GM18868 (cell line): ENCODE measurements around the gene PLPP3.
A peak's percentile ranks its signal among the peaks of the same experiment; 100 is the strongest.

Experiments used
- ATAC-seq: cut with Tn5 transposase; IDR thresholded peaks from one replicate; pipeline ENCODE4 v1.9.1; 2021; ENCODE audit warnings: mild to moderate bottlenecking, moderate library complexity; ENCODE audit not compliant: unreplicated experiment

Gene PLPP3

DNA sequence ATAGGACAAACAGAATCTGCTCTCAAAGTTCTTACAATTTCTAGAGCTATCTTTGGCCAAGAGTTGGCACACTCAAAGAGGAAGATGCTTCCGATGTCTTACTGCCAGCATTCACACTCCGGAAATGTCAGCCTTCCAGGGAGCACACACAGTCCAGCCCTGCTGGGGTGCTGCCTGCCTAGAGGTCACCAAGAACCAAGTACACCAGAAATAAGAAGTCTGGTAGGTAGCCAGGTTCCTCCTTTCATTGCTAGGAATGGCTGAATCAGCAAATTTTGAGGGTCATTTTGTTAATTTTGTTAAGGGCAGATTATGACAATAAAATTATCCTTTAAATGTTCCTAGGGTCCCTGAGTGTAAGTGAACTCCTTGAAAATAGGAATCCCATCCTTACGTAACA, 77.5 kb downstream of the PLPP3 start:
- no peak for ATAC-seq

DNA sequence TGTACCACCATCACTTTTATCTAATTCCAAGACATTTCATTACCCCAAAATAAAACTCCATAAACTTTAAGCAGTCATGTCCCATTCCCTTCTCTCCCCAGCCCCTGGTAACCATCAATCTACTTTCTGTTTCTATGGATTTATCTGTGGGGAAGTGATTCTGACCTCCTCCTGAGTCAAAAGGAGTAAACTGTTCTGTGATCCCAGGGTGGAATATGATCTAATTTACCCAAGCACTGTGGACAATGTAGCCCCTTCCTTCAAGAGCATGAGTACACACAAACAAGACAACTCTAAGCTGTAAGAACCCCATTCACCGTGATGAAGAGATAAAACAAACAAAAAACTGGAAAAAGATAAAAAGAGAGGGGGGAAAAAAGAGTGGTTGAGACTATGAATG, 77.9 kb downstream of the PLPP3 start:
- no peak for ATAC-seq

DNA sequence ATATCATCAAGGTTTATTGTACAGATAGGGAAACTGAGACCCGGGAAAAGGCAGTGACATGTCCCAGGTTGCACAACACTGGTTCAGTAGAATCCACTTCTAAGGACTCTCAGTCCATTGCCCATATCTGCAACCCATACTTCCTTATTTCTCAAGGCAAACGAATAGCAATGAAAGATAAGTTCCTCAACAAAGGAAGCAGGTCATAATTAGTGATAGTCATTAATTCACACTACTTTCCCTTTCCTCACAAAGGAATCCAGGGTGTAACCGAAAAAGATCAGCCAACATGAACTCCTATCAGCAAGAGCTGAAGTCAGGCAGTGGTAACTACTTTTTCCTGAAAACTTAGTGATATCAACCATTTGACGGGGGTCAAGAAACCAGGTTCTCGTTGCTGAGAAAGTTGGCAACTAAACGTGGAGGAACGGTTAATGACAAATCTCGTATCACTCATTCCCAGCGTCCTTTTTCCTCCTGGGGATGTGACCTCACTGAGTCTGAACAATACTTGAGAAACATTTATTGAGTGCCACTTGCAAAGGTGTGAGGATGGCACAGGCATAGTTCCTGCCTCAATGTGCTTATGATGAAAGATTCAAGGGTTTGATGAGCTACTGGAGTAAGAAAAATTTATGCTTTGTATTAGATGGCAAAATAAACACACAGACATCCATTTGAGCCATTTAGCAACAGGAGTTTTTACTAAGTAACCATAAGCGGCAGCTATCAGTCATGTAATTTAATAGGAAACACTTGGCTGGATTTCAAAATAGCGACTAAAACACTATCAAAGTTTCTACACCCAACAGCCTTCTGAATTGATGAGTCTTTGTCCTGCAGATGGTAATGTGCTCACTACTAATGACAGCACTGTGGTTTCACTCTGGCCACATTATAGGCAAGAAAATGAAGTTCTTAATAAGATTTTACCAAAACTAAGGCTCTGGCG, 82.3 kb downstream of the PLPP3 start:
- no peak for ATAC-seq

DNA sequence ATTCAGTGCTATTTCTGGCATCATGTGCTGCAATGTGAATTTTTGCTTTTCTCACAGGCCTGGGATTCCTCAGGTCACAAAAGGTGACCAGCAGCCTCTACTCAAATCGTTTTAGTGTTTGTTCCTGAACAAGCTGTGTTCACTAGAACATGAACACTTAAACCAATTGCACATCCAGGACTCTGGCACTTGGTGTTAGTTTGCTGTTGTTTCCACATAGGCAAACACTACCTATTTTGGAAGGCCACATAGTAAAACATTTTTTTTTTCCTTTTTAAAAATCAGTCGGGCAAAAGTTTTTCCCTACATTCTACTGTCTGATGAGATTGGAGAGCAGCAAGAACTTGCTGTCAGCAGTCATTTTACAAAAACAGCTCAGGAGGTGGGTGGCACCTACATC, 83.2 kb downstream of the PLPP3 start:
- ATAC-seq, result no peak

DNA sequence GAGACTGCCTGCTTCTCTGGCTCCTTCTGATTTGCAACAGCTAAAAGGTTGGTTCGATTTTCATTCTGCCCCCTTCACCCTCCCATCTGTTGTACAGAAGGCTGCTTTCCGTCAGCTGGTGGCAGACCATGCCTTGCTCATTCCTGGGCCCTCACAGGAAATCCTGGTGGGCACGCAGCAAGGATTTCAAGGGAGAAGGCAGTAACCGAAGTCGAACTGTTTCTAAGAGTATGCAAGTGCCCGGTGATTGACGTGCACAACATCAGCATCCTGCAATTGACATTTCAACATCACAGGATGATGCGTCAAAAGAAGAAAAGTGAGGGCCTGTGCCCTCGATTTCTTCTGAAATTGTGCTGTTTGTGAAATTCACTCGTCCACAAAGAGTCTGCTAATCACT, 83.8 kb downstream of the PLPP3 start:
- ATAC-seq, result no peak

DNA sequence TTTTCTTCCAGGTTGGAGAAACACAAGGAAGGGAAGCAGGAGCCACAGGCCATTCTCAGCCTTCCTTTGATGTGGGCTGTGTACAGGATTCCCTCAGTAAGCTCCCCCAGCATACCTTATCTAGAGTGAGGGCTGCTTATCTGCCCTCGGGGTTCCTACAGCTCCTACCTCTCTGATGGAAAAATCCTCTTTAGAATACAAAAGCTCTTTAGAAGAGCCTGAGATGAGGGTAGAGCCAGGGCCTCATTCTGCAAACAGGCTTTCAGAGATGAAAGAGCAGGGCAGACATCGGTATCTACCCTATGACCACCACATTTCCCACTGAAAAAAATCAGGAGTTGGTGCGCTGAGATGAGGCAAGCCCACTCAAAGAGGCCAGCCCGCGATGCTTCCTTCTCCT, 85.1 kb downstream of the PLPP3 start:
- ATAC-seq, result no peak

DNA sequence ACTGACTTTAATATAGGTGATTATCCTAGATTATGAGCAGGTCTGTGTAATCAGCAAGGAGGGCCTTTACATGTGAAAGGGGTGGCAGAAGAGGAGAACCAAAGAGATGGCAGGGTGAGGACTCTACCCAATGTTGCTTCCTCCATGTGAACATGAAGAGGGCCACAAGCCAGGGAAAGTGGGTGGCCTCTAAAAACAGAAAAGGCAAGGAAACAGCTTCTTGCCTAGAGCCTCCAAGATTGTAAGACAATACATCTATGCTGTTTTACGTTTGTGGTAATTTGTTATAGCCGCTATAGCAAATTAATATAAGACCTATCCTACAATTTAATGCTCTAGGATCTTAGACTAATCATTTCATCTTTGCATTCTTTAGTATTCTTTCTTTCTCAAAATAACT, 85.5 kb downstream of the PLPP3 start:
- no peak for ATAC-seq

DNA sequence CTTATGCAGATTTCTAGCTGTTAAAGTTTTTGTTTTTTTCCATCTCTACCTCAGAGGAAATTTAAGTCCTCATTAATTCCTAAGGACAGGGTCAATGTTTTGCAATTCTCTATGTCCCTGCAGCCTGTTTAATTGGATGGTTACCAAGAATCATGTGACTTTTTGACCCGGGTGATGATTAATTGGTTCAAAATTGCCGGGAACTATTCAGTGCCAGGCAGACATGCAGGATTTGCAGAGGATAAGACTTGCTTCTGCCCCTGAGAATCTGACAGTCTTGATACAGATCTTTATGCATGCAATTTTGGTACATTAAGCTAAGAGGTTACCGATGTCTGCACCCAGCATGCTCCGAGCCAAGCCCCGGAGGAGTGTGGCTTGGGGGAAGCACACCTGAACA, 87.9 kb downstream of the PLPP3 start:
- no peak for ATAC-seq

DNA sequence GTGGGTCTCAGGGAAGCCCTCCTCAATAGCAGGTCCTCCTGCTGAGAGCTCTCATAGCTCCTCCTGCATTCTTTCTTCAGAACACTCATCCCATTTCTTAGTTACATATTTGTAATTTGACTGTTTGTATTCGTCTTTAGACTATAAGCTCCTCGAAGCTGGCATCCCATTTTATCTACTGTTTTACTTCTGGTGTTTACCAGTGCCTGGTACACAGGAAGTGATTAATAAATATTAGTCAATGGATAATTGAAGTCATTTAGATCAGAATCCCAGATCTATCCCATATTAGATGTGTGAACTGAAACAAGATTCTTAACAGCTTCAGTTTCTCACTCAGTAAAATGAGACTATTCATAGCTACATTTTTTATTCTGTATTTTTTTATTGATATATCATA, 88.7 kb downstream of the PLPP3 start:
- ATAC-seq, result no peak

DNA sequence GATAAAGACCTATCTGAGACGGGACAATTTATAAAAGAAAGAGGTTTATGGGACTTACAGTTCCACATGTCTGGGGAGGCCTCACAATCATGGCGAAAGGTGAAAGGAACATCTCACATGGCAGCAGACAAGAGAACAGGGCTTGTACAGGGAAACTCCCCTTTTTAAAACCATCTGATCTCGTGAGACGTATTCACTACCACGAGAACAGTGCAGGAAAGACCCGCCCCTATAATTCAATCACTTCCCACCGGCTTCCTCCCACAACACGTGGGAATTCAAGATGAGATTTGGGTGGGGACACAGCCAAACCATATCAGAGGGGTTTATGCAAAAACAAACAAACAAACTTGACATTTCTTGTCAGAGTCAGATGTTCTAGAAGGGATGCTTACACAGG, 89.7 kb downstream of the PLPP3 start:
- ATAC-seq, result no peak

DNA sequence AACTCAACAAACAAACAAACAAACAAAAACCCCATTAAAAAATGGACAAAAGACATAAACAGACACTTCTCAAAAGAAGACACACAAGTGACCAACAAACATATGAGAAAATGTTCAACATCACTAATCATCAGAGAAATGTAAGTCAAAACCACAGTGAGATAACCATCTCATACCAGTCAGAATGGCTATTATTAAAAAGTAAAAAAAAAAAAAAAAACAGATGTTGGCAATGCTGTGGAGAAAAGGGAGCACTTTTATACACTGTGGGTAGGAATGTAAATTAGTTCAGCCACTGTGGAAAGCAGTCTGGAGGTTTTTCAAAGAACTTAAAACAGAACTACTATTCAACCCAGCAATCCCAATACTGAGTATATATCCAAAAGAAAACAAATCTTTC, 94.7 kb downstream of the PLPP3 start:
- no peak for ATAC-seq

DNA sequence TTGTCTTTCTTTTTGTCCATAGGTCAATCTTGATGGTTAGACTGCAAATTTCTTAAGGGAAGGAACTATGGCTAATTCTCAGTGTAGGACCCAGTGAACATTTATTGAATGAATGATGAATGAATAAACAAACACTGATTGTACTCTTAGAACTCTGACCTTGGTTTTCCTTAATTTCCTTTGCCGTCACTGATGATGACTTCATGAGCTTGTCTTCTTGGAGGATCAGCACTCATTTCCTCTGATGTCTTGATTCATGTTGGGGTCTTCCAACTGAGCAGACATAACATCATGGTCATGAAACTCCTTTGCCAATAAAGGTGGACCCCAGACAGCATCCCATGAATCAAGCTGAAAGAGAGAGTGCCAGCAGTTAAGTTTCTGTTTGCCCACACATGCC, 96.3 kb downstream of the PLPP3 start:
- ATAC-seq, result no peak

DNA sequence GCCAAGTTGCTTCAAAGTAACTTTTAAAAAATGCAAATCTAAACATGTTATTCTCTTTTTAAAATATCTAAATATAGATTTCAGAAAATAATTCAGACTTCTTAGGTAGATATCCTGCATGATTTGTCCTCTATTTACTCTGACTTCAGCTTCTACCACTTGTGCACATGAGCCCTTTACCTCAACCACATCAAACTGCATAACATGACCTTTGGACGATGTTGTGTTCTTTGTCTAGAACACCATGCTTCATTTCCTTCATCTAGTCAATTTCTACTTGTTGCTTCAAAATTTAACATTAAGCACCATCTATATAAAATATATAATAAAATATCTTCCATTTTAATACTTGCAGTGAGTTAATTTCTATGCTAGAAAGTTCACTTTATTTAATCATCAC, 96.9 kb downstream of the PLPP3 start:
- ATAC-seq, result no peak

DNA sequence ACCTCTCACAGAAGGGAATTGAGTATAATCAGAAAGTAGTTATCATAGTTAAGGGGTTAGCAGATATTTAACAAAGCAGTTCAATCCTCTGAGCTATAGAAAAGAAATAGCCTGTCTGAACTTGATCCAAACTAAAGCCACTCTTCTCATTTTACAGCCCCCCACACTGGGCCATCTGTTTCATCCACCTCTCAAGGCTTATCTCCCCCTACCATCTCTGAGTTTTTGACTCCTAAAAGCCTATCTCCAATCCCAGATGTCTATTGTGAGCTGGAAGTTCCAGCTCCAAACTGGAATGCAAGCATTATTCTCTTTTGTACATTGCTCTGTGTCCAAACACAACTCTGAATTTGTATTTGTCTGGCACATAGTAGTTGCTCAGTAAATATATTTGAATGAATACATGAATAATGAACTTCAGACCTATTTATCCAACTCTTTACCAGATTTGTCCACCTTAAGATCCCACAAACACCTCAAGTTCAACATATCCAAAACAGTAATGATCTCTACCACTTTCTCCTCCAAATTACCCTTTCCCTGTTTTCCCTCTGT, 98.1 kb downstream of the PLPP3 start:
- no peak for ATAC-seq

DNA sequence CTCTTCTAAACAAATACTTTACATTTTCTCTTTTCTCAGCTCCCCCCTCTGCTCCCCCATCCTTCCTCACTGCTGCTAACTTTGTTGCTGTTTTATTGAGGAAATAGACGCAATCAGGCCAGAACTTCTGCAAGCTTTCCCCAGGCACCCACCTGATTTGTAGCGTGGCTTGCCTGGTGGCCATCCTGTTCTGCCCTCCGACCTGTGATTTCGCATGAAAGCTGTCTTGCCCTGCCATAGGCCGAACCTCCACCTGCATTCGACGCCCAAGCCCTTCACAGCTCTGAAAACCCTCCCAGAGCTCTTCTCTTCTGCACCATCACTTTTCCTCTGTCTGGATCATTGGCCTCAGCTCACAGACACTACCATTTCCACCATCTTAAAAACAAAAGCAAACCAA, 100.6 kb downstream of the PLPP3 start:
- no peak for ATAC-seq

DNA sequence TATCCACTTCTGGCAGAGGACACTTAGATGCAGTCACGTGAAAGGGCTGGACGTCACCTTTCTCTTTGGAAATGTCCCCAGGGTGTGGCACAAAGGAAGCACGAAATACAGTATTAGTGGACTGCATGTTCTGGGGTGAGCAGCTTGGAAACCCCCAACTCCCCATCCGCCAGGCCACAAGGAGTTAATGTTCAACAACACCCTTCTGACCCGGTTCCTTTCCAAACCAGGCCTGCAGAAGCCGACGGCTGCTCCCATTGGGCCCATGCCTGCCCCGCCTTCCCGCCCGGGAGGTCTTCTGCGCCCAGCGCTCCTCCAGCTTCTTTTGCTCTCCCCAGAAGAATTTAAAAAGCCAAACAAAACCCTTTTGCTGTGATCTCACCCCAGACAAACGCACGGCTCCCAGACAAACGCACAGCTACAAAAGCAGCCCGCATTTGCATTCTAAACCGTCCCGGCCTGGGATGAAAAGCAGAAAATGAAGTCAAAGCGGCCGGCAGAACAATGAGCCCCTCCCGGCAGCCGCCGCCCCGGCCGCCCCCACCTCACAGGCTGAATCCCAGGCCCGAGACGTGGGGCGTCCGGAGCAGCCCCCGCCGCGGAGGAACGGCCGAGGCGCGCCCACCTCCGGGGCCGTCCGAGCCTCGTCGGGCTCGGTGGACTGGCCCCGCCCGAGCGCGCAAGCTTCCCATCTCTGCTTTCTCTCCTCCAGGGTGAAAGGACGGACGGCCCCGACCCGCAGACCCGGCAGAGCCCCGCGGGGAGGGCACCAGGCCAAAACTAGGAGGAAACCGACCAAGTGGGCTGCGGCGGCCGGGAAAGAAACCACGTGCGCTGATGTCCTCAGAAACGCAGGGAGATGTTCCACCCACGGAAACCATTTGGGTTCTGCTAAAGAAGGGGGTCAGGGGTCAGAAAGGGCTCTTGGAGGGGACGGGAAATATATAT, 101.9 kb downstream of the PLPP3 start:
- no peak for ATAC-seq

DNA sequence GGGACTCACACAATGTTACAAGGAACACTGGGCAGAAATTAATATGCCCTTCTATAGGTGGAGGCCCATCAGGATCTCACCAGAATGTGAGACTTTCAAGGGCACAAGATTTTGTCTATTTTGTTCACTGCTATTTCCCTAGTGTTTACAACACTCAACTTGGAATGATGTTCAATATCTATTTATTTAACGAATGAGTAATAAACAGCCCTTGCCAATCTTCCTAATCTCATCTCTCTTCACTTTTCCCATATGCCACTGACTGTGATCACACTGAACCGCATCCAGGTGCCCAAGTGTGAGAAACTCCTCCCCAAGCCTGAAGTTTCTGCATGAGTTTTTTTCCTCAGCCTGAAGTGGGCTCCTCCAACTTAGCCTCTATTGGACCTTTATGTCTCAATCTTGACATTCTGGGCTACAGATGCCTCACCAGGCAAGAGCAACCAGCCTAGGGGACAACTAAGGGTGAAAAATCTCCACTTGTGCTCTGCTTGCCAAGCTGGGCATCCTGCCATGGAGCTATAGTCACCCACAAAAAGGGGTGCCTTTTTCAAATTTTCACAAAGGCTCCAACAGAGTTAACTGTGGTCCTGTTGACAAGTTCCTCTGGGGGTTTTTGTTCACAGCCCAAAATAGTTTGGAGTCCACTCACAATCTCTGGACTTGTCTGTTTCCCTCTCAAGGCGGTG, 105.6 kb downstream of the PLPP3 start:
- no peak for ATAC-seq

DNA sequence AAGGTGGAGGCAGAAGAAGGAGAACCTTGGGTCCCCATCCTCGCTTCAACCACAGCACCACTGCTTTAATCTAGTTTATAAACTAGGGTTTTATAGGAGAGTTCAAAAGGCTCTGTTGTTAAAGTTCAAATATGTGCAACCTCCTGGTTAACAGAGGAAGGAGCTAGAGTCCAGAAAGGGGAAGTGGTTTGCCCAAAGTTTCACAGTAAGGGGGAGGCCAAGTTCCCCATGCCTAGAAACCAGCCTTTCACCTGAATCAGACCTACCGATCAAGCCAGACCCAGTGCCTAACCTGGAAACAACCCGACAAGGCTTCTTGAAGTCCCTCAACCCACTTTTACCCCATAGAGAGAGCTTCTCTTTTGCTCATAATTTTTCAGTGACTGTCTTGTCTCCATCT, 106.5 kb downstream of the PLPP3 start:
- peak; percentile 89 for ATAC-seq

DNA sequence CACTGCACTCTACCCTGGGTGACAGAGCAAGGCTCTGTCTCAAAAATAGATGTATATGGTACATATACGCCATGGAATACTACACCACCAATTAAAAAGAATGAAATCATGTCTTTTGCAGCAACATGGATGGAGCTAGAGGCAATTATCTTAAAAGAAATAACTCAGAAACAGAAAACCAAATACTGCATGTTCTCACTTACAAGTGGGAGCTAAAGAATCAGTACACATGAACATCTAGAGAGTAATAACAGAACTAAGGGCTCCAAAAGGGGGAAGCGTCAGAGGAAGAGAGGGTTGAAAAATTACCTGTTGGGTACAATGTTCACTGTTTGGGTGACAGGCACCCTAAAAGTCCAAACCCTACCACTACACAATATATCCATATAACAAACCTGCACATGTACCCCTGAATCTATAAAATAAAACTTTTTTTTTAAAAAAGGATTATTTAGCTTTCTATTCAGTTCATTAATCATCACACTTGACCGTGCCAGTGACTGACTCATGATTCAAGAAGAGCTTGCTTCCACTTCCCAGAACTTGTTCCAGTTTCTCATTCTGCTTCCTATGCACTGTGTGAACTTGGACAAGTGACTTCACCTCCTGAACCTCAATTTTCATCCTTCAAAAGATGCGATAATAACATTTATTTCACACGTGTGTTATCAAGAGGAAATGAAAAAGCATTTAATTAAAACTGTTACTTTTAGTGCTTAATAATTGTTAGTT, 109.6 kb downstream of the PLPP3 start:
- ATAC-seq, result peak; percentile 59

DNA sequence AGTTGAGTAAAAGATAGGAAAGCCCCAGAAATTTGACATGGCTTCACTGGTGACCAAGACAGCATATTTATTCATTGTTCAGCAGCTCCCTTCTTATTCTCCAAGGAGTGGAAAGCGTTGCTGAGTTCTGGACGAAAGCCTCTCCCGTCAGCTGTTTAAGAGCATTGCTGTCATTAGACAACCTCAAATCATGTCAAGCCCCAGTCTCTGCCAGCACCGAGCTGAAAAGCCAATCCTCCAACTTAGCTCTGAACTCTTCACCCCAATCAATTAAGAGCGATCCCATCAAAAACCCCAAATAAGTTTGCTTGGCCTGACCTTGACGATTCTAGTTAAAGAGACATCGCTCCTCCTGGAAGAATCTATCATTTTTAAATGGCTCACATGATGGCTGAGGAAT, 110.8 kb downstream of the PLPP3 start:
- ATAC-seq, result no peak
